HG03442 (cell line): ENCODE measurements around the gene TOM1L2.
"Not testable (repeated sequence)": the region's sequence is repeated elsewhere in the genome, so short reads cannot be mapped to it uniquely, and the experiment has no call there.

Experiments
- ATAC-seq: cut with Tn5 transposase; IDR thresholded peaks from one replicate; pipeline ENCODE4 v1.9.1; 2021; ENCODE audit warnings: mild to moderate bottlenecking, moderate library complexity; ENCODE audit not compliant: unreplicated experiment

The TOM1L2 gene

GRCh38 chr17:17995887-17996286, 23.7 kb upstream of the TOM1L2 start:
- ATAC-seq = not testable (repeated sequence)

DNA sequence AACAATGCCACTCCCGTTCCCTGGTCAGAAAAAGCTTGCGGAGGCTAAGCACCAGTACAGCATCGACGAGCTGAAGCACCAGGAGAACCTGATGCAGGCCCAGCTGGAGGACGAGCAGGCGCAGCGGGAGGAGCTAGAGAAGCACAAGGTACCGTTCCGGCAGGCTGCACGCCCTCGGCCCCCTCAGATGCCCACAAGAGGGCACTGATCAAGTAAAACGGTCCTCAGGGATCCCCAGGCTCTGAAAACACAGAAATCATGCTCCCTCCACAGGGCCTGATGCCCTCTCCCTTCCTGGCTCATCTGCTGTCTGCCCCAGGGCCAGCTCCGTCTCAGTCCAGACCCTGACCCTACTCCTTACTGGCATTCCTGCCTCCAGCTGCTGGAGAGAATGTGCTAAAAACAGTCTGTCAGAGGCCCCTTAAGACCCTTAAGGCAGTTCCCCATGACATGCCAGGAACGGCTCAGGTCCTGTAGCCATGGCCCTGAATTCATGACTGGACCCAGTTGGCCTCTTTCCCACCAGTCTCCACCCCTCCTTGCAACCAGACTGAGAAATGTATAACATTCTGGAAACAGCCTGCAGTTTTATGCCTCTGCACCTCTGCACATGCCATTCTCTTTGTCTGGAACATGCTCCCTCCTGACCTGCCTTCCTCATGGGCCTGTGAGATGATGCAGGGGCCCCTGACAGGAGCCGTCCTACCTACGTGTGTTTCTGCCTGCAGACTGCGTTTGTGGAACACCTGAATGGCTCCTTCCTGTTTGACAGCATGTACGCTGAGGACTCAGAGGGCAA, 22.3 kb upstream of the TOM1L2 start:
- no peak for ATAC-seq

DNA sequence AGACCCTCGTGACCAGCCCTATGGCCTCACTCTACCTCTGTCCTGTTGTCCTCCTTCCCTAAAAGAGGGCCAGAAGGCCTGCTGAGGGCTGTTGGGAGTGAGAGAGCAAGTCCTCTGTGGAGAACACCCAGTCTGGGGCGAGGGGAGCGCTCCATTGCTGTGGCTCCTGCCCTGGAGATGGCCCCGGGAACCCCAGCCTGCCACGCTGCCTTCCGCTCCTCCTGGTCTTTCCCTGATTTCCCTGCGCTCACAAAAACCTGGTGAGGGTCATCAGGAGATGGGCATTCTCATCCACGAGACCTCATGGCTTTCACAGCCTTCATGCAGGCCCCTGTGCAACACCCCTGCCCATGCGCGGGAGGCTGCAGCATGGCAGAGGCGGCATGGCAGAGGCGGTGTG, 21.7 kb upstream of the TOM1L2 start:
- ATAC-seq = no peak

DNA sequence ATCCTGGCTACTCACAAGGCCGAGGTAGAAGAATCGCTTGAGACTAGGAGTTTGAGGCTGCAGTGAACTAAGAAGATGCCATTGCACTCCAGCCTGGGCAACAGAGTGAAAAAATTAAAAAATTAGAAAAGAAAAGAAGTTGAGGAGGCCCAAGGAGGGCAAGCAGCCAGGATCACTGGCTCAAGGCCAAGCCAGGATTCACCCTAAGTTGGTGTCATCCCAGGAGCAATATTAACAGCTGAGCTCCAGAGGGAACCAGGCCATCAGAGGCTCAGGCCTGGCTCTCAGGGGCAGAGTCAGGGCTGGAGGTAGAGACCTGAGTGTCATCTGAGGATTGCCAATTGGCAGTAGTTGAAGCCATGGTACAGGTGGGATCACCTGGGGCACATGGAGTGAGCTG, 21.2 kb upstream of the TOM1L2 start:
- ATAC-seq = no peak

- ATAC-seq = no peak
Observed at GRCh38 chr17:17990282-17990681, 18.1 kb upstream of the TOM1L2 start.

DNA sequence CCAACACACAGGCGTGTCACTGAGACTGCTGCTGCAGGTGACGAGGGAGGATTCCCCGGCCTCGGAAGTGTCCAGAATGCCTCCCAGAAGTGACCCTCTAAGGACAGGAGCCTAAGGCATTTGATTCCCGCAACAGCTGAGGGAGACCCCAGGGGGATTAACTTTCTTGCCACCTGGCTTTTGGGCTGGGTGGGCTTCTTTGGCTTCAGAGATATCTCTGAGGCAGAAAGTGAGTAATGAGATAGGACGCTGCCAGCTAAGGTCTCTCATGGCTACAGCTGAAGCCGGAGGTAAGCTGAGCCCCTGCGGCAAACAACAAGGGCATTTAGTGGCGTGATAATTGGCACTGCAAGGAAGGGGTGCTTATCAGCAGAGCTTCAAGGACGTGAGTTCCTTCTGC, 17.4 kb upstream of the TOM1L2 start:
- ATAC-seq = no peak

GRCh38 chr17:17989081-17989480, 16.9 kb upstream of the TOM1L2 start:
- ATAC-seq = no peak

- no peak for ATAC-seq
Observed at GRCh38 chr17:17988427-17988945, 16.3 kb upstream of the TOM1L2 start.

- no peak for ATAC-seq
Observed at GRCh38 chr17:17987901-17988300, 15.7 kb upstream of the TOM1L2 start.

DNA sequence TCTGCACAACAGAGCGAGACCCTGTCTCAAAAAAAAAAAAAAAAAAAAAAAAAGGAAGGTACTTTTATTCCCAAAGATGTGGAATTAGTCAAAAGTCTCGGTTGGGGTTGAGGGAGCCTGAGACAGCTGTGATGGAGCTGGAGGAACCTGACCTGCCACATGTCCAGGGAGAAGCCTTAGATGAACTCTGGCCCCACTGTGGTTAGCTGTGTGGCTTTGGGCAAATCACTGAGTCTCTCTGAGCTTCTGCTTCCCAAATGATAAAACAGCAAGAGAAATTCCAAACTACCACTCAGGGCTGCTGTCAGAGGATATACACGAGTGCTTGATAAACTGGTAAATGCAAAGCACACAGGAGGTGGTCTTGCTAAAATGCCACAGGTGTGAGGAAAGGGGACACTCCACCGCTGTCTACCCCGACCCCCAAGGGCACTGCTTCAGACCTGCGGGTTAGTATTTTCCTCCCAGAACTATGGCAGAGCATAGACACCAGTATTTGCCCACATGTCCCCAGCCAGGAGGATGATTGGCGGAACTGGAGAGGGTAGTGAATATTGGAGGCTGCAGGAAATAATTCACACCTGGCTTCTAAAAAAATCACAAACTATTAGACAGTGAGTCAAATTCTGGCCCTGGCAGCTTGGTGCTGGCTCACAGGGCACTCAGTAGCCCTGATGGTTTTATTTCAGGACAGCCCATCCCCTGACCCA, 15.1 kb upstream of the TOM1L2 start:
- no peak for ATAC-seq

GRCh38 chr17:17985555-17985954, 13.4 kb upstream of the TOM1L2 start:
- no peak for ATAC-seq

DNA sequence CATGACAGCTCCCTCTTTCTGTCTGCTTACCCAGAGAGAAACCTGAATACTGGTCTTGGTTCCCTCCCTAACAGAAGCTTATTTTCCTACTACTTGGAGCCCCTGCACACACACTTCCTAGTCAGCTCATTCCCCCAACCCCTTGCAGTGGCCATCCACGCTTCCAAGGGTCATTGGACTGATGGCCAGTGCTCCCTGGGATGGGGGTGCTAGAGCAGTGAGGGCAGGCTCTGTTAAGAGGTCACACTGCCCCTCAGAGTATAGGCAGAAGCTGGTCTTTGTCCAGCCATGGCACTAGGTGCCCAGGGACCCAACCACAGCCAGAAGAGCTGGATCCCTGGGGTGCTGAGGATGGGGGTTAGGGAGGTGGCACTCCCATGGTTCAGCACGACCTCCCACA, 13.0 kb upstream of the TOM1L2 start:
- ATAC-seq = no peak

- no peak for ATAC-seq
Observed at GRCh38 chr17:17983776-17984175, 11.6 kb upstream of the TOM1L2 start.

GRCh38 chr17:17983376-17983775, 11.2 kb upstream of the TOM1L2 start:
- ATAC-seq = no peak

- ATAC-seq = no peak
Observed at GRCh38 chr17:17982801-17983200, 10.6 kb upstream of the TOM1L2 start.

GRCh38 chr17:17981330-17981729, 9.1 kb upstream of the TOM1L2 start:
- no peak for ATAC-seq

GRCh38 chr17:17979778-17980177, 7.6 kb upstream of the TOM1L2 start:
- no peak for ATAC-seq

- no peak for ATAC-seq
Observed at GRCh38 chr17:17978481-17979424, 6.6 kb upstream of the TOM1L2 start.

GRCh38 chr17:17976931-17977570, 4.9 kb upstream of the TOM1L2 start:
- no peak for ATAC-seq

GRCh38 chr17:17975436-17975835, 3.2 kb upstream of the TOM1L2 start:
- no peak for ATAC-seq

GRCh38 chr17:17972952-17973254, 703 bp upstream of the TOM1L2 start:
- no peak for ATAC-seq
